COLO668 (cell line): Measurements from ENCODE around the gene LRSAM1.

Experiments
- DNase-seq: peaks from one replicate; lab custom pipeline; 2025; ENCODE audit not compliant: unreplicated experiment; lab: John Stamatoyannopoulos, UW

LRSAM1 gene

GRCh38 chr9:127495884-127496555, 44.7 kb downstream of the LRSAM1 start:
- DNase-seq, result no peak

- no peak for DNase-seq
These were observed 45.7 kb downstream of the LRSAM1 start for GRCh38 chr9:127496974-127497373.

- DNase-seq, result no peak
These were observed 46.5 kb downstream of the LRSAM1 start for GRCh38 chr9:127497656-127498290.

GRCh38 chr9:127498298-127498697, 47.0 kb downstream of the LRSAM1 start:
- no peak for DNase-seq

- no peak for DNase-seq
These were observed 49.1 kb downstream of the LRSAM1 start for GRCh38 chr9:127500399-127500798.

- no peak for DNase-seq
These were observed 49.6 kb downstream of the LRSAM1 start for GRCh38 chr9:127500862-127501261.

- DNase-seq, result no peak
These were observed 50.6 kb downstream of the LRSAM1 start for GRCh38 chr9:127501821-127502343.

- no peak for DNase-seq
These were observed 51.5 kb downstream of the LRSAM1 start for GRCh38 chr9:127502706-127503378.

GRCh38 chr9:127503379-127503921, 52.1 kb downstream of the LRSAM1 start:
- no peak for DNase-seq

- DNase-seq, result peak; percentile 78
These were observed 52.9 kb downstream of the LRSAM1 start for GRCh38 chr9:127503947-127504886.

- DNase-seq, result no peak
These were observed 53.6 kb downstream of the LRSAM1 start for GRCh38 chr9:127504887-127505251.

GRCh38 chr9:127505396-127506116, 54.2 kb downstream of the LRSAM1 start:
- DNase-seq, result peak; percentile 27

- no peak for DNase-seq
These were observed 55.0 kb downstream of the LRSAM1 start for GRCh38 chr9:127506117-127506813.

- no peak for DNase-seq
These were observed 55.8 kb downstream of the LRSAM1 start for GRCh38 chr9:127506814-127507750.

- DNase-seq, result no peak
These were observed 56.7 kb downstream of the LRSAM1 start for GRCh38 chr9:127507751-127508648.

GRCh38 chr9:127508901-127509260, 57.6 kb downstream of the LRSAM1 start:
- no peak for DNase-seq

- DNase-seq, result no peak
These were observed 58.1 kb downstream of the LRSAM1 start for GRCh38 chr9:127509261-127509954.
